Measurements from ENCODE around the gene PCDH17.

PCDH17 gene

GRCh38 chr13:57740719-57741118 is 109.2 kb downstream of the PCDH17 start:
- H3K9me3 ChIP-seq (ENCODE audit: control insufficient read depth in 1 of 2, low read length in 2 of 2): no peaks in the 10 kb centered on the region
- no peaks in the 10 kb centered on the region for H3K27me3 ChIP-seq (ENCODE audit: low read depth, low read length)
- no peaks in the 10 kb centered on the region for H3K36me3 ChIP-seq (ENCODE audit: control insufficient read depth in 1 of 2, insufficient read depth in 2 of 2, low read length in 2 of 2)
- H3K4me3 ChIP-seq (ENCODE audit: low read depth in 1 of 2, low read length in 2 of 2): no peak overlapping the region
- H3K4me1 ChIP-seq (ENCODE audit: control insufficient read depth in 1 of 2, insufficient read depth in 2 of 2, low read length in 2 of 2): peaks cover 0 to 4% of the 10 kb centered on the region in 2 donors
- H3K27ac ChIP-seq (ENCODE audit: low read length): no peak overlapping the region

- H3K27me3 ChIP-seq (ENCODE audit: low read depth, low read length): no peaks in the 10 kb centered on the region
- H3K9me3 ChIP-seq (ENCODE audit: control insufficient read depth in 1 of 2, low read length in 2 of 2): peaks cover 0 to 2% of the 10 kb centered on the region in 2 donors
- no peak overlapping the region for H3K4me3 ChIP-seq (ENCODE audit: low read depth in 1 of 2, low read length in 2 of 2)
- H3K27ac ChIP-seq (ENCODE audit: low read length): no peak overlapping the region
- H3K36me3 ChIP-seq (ENCODE audit: control insufficient read depth in 1 of 2, insufficient read depth in 2 of 2, low read length in 2 of 2): no peaks in the 10 kb centered on the region
- H3K4me1 ChIP-seq (ENCODE audit: control insufficient read depth in 1 of 2, insufficient read depth in 2 of 2, low read length in 2 of 2): no peaks in the 10 kb centered on the region
These were observed 116.6 kb downstream of the PCDH17 start for GRCh38 chr13:57748096-57748495.

- H3K27me3 ChIP-seq (ENCODE audit: low read depth, low read length): no peaks in the 10 kb centered on the region
- H3K9me3 ChIP-seq (ENCODE audit: control insufficient read depth in 1 of 2, low read length in 2 of 2): no peaks in the 10 kb centered on the region
- H3K4me1 ChIP-seq (ENCODE audit: control insufficient read depth in 1 of 2, insufficient read depth in 2 of 2, low read length in 2 of 2): no peaks in the 10 kb centered on the region
- no peaks in the 10 kb centered on the region for H3K36me3 ChIP-seq (ENCODE audit: control insufficient read depth in 1 of 2, insufficient read depth in 2 of 2, low read length in 2 of 2)
- no peak overlapping the region for H3K27ac ChIP-seq (ENCODE audit: low read length)
- H3K4me3 ChIP-seq (ENCODE audit: low read depth in 1 of 2, low read length in 2 of 2): no peak overlapping the region
These were observed 129.4 kb downstream of the PCDH17 start for GRCh38 chr13:57760951-57761350.

- Histone ChIP-seq H3K9me3 (ENCODE audit: control insufficient read depth in 1 of 2, low read length in 2 of 2) (no peaks in the 10 kb centered on the region), H3K4me3 (ENCODE audit: low read depth in 1 of 2, low read length in 2 of 2) (no peak overlapping the region), H3K27me3 (ENCODE audit: low read depth, low read length) (no peaks in the 10 kb centered on the region), H3K4me1 (ENCODE audit: control insufficient read depth in 1 of 2, insufficient read depth in 2 of 2, low read length in 2 of 2) (no peaks in the 10 kb centered on the region), H3K36me3 (ENCODE audit: control insufficient read depth in 1 of 2, insufficient read depth in 2 of 2, low read length in 2 of 2) (no peaks in the 10 kb centered on the region), H3K27ac (ENCODE audit: low read length) (no peak overlapping the region)
These were observed 132.1 kb downstream of the PCDH17 start for GRCh38 chr13:57763689-57764088.

Data from muscle layer of duodenum (tissue), 2 donors.